KOPT-K1 (cell line): ENCODE measurements around the gene NFATC2.

Experiments
- H3K27ac ChIP-seq: fragments of 200-600 bp; sonication (generic); 2 replicates; pipeline ENCODE4 v1.5.1; 2016; ENCODE audit warnings: antibody characterized with exemption, mild to moderate bottlenecking, low read depth, low read length; ENCODE audit not compliant: poor library complexity, severe bottlenecking
- H3K36me3 ChIP-seq: fragments of 200-600 bp; sonication (generic); 2 replicates; pipeline ENCODE4 v1.5.1; 2017; ENCODE audit warnings: antibody characterized with exemption, mild to moderate bottlenecking, low read length, moderate library complexity; ENCODE audit not compliant: insufficient read depth
- H3K9me3 ChIP-seq: fragments of 200-600 bp; sonication (generic); 2 replicates; pipeline ENCODE4 v1.5.1; 2017; ENCODE audit warnings: antibody characterized with exemption, low read length, mild to moderate bottlenecking; ENCODE audit not compliant: insufficient read depth, poor library complexity, severe bottlenecking

NFATC2 gene

GRCh38 chr20:51376111-51376510 lies 166.4 kb downstream of the NFATC2 start:
- Histone ChIP-seq H3K9me3 (no peaks in the 10 kb centered on the region), H3K27ac (no peak overlapping the region), H3K36me3 (no peaks in the 10 kb centered on the region)

- Histone ChIP-seq H3K9me3 (no peaks in the 10 kb centered on the region), H3K36me3 (no peaks in the 10 kb centered on the region), H3K27ac (no peak overlapping the region)
These were observed 167.0 kb downstream of the NFATC2 start for GRCh38 chr20:51375561-51375960.

DNA sequence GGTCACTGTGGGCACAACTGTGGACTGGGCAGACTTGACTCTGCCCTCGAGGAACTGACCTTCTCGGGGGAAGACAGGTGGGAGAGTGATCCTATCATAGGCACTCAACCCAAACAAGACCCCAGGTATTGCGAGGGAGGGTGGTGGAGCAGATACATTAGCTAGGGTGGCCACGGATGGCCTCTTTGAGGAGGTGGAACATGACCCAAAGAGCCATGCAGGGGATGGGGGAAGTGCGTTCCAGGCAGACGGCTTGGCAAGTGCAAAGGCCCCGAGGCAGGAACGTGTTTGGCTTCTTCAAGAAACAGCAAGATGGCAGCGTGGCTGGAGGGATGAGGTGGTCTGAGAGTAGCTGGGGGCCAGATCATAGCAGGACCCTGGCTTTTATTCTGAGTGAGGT lies 167.6 kb downstream of the NFATC2 start:
- no peak overlapping the region for H3K27ac ChIP-seq
- no peaks in the 10 kb centered on the region for H3K36me3 ChIP-seq

DNA sequence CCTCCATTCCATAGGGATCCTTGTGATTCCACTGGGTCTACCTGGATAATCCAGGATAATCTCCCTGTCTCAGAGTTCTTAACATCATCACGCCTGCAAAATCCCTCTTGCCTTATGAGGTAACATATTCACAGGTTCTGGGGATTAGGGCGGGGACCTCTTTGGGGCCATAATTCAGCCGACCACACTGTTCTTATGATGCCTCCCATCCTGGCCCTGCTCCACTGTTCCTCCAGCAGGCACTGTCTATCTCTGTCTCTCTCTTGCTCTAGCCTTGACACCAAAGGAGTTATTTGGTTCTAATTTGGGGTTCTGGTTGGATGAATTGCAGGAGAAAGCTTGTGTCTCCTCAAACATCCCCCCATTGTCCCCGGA lies 168.1 kb downstream of the NFATC2 start:
- H3K36me3 ChIP-seq, result no peaks in the 10 kb centered on the region
- H3K27ac ChIP-seq, result no peak overlapping the region
- no peaks in the 10 kb centered on the region for H3K9me3 ChIP-seq

More for the DNA sequence above, 167.6 kb downstream of the NFATC2 start:
- no peaks in the 10 kb centered on the region for H3K9me3 ChIP-seq

GRCh38 chr20:51373713-51374455 lies 168.6 kb downstream of the NFATC2 start:
- no peaks in the 10 kb centered on the region for H3K36me3 ChIP-seq
- H3K9me3 ChIP-seq, result no peaks in the 10 kb centered on the region
- no peak overlapping the region for H3K27ac ChIP-seq

DNA sequence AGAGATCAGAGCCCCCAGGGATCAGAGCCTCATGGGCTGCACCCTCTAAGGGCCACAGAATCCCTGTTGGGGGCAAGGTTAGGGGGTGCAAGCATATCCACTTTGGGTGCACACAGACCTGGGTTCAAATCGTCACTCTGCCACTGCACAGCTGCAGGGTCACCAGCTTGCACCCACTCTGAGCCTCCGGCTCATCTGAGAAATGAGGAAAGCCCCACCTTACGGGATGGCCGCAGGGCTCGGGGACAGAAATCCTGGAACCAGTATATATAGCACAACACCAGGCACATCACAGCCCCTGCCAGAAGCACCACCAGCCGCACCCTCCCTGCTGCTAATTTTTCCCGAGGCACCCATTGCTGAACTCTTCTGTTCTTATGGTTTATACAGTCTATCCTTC lies 169.6 kb downstream of the NFATC2 start:
- no peak overlapping the region for H3K27ac ChIP-seq
- H3K36me3 ChIP-seq, result no peaks in the 10 kb centered on the region
- H3K9me3 ChIP-seq, result no peaks in the 10 kb centered on the region

DNA sequence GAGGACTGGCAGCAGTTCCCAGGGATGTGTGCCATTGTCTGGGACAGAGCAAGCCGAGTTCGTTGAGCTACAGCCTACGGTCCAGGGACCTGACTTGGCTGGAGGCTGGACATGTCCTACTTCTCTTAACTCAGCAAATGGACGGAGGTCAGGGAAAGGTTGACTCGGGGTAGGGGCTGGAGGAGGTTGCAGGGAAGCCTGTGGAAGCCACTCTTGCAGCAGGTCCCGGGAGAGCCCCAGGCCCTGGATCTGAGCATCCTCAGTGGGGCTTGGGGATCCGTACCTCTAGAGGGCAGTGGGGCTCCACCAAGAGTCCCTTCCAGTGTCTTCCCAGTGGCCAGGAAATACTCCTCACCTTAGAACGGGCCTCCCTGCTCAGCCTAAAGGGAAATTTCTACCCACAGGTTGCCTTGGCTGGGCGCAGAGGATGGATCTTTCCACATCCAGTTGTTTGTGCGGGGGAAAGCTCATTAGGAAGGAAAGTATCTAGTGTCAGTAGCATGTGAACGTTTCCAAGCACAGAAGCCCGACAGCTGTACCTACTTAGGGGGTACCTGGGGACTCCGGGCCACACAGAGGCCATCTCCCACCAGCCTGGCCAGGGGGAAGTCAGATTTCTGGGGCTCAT lies 170.2 kb downstream of the NFATC2 start:
- no peak overlapping the region for H3K27ac ChIP-seq
- no peaks in the 10 kb centered on the region for H3K9me3 ChIP-seq
- H3K36me3 ChIP-seq, result no peaks in the 10 kb centered on the region

DNA sequence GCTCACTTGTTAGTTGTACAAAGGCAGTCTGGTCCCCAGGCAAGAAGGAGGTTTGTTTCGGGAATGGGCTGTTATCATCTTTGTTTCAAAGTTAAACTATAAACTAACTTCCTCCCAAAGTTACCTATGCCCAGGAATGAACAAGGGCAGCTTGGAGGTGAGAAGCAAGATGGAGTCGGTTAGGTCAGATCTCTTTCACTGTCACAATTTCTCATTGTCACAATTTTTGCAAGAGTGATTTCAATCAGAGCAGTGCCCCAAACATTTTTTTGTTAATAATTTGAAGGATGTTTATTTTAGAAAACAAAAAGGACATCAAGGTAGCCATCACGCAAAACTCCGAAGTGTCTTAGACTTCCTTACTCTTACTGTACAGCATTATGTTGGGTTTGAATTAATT lies 170.8 kb downstream of the NFATC2 start:
- H3K36me3 ChIP-seq, result no peaks in the 10 kb centered on the region
- no peaks in the 10 kb centered on the region for H3K9me3 ChIP-seq
- no peak overlapping the region for H3K27ac ChIP-seq

- Histone ChIP-seq H3K9me3 (no peaks in the 10 kb centered on the region), H3K36me3 (no peaks in the 10 kb centered on the region), H3K27ac (no peak overlapping the region)
These were observed 173.0 kb downstream of the NFATC2 start for GRCh38 chr20:51369503-51369902.

DNA sequence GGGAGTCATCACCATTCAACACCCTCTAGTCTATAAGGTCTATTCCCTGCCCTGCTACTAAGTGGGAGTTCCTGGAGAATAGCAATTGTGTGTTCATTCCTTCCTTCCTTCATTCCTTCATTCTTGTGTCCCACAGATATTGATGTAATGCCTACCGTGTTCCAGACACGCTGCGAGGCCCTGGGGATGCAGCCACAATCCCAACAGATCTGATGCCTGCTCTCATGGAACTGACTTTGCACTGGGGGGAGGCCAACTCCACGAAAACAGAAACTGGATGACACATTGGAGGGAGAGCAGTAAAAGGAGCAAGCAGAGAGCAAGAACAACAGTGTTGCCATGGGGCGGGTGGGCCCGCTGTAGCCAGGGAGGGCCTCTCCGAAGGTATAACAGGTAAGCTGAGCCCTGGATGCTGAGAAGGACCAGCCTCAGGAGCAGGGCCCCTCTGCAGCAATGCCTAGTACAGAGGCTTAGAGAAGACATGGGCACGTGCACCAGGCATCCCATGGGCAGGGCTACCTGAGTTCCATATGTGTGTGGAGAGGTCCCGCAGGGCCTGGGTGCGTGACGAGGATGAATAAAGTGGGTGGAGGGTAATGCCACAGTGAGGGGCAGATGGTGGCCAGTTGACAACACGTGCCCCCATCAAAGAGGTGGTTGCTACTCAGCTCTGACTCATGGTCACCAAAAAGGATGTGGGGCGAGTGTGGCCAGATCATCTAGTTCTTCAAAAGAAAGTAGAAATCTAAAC lies 173.9 kb downstream of the NFATC2 start:
- no peak overlapping the region for H3K27ac ChIP-seq
- H3K36me3 ChIP-seq, result no peaks in the 10 kb centered on the region
- peaks cover 5% of the 10 kb centered on the region for H3K9me3 ChIP-seq

DNA sequence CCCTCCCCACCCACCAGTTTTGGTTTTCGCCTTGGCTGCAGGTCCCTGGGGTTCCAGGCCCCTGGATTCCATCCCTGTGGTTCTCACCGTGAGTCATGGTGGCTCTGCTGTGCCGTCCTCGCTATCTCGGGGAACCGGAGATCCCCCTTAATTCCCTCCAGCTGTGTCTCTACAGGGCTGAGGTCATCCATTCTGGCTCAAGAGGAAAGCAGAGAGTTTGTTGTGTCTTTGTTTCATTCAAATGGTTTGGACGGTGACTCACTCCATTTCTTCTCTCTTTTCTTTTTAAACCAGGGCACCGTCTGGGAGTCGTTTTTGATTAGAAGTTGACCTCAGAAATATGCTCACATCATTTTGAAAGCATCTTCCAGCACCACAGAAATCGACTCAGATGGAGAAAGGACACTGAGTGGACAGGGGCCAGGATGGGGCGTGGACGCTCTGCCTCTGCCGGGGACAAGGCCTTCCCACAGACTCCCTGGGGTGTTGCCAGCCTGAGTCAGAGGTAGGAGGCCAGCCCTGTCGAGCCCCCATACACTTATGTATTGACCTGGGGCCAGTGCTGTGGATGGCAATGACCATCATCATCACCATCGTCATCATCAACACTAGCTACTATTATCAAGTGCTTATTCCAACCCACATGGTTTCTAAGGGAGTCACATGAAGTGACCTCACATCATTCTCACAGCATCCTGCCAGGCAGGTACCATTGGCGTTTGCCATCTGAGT lies 176.2 kb downstream of the NFATC2 start:
- Histone ChIP-seq H3K9me3 (peaks cover 10% of the 10 kb centered on the region), H3K36me3 (no peaks in the 10 kb centered on the region), H3K27ac (no peak overlapping the region)

DNA sequence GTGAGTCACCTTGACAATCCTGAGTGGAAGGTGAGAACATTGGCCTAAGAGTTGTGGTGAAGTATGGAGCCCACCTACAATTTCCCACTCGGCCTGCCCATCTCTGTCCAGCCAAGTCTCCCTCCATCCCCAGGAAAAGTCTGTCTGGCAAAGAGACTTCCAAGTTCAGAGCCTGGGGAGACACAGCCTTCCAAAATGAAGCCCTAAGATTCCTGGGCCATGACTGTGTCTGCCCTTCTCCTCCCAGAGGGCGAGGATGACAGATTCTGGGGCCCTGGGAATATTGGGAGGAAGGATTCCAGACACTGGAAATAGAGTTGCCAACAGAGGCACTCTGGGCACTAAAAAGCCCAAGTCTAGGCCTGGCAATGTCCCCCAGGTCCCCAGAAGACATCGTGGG lies 176.8 kb downstream of the NFATC2 start:
- Histone ChIP-seq H3K36me3 (no peaks in the 10 kb centered on the region), H3K27ac (no peak overlapping the region), H3K9me3 (peaks cover 10% of the 10 kb centered on the region)

GRCh38 chr20:51363813-51364212 lies 178.7 kb downstream of the NFATC2 start:
- H3K36me3 ChIP-seq, result no peaks in the 10 kb centered on the region
- peaks cover 10% of the 10 kb centered on the region for H3K9me3 ChIP-seq
- no peak overlapping the region for H3K27ac ChIP-seq

DNA sequence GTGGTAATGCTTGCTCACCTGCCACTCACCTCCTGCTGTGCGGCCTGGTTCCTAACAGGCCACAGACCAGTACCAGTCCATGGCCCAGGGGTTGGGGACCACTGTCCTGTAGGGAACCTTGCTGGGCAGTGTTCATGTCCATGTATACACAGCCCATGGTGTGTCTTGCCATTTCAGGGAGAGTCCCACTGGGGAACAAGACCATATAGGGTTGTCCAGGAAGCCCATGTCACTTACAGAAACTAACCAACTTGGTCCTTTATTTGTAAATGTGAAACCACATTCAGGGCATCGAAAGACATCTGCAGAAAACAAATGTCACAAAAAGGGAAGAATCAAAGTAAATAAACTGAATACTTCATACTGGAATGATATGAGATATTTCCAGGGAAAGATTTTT lies 179.1 kb downstream of the NFATC2 start:
- Histone ChIP-seq H3K36me3 (no peaks in the 10 kb centered on the region), H3K9me3 (peaks cover 10% of the 10 kb centered on the region), H3K27ac (no peak overlapping the region)

DNA sequence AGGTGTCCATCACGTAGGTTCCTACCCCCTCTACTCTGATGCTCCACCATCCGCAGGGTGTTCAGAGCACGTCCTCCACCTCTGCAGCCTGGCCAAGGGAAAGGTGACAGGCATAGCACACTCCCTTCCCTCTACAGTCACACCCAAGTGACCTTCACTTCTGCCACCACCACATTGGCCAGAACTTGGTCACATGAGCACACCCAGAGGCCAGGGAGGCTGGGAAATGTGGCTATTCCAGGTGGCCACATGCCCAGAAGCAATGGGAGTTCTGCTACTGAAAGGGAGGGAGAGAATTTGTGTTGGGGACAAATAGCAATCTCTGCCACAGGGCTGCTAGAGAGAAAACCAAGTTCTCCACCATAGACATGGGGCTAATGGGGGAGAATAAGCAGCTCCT lies 180.3 kb downstream of the NFATC2 start:
- Histone ChIP-seq H3K36me3 (no peaks in the 10 kb centered on the region), H3K9me3 (peaks cover 10% of the 10 kb centered on the region), H3K27ac (no peak overlapping the region)
